Measurements from ENCODE around the gene TEAD1. TPM values are rescaled to one million over a fixed set of nuclear protein-coding genes. Genes with fewer than 3 reads are reported as not detected.

TEAD1 gene
- total RNA-seq, 4 donors from 2014 or later: 46.4 to 214 (median 61.2) TPM

DNA sequence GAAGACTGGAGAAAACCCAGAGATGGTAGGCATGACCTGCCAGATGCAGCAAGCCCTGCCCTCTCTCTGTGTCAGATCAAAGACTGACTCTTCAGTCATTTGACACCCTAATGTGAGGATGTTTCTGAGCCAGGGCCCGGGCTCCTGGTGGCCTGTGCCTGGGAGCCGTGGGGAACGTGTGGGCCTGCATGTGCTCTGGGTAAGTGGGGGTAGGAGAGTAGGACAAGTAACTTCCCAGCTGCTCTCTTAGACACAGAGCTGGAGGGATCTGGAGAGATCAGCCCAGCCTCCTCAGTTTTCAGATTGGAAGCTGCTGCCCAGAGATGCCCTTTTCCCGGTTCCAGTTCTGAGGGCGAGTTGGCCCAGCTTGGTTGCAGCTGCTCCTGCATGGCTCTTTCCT lies 110.8 kb downstream of the TEAD1 start:
- 72% methylated on average over 5 of the region's 5 CpGs; no CpG with 5 or more reads in 1 of the 2 donors for WGBS, 2 donors (ENCODE audit: low coverage in 1 of 2)
- intact Hi-C loops (cut with DNase I; ENCODE audit: low total_unique reads): no loop called here
- in situ Hi-C loops (cut with MboI; ENCODE audit: low pct_ligation_motif_present in 1 of 4, low pct_unique_long_range_greater_than_20kb in 1 of 4, low sequenced_read_pairs in 3 of 4): no loop called here

GRCh38 chr11:12785901-12786300 lies 111.7 kb downstream of the TEAD1 start:
- H3K4me3 ChIP-seq: no peak overlapping the region
- in situ Hi-C loops (cut with MboI; ENCODE audit: low pct_ligation_motif_present in 1 of 4, low pct_unique_long_range_greater_than_20kb in 1 of 4, low sequenced_read_pairs in 3 of 4): no loop called here
- H3K4me1 ChIP-seq: no peaks in the 10 kb centered on the region
- H3K9me3 ChIP-seq: no peaks in the 10 kb centered on the region
- intact Hi-C loops (cut with DNase I; ENCODE audit: low total_unique reads): no loop called here
- no peak overlapping the region for H3K27ac ChIP-seq
- no peaks in the 10 kb centered on the region for H3K36me3 ChIP-seq
- DNase-seq: no peak
- 73 to 92% methylated on average over 4 to 5 of the region's 5 CpGs for WGBS, 2 donors (ENCODE audit: low coverage in 1 of 2)
- TF ChIP-seq, protein P1, sequence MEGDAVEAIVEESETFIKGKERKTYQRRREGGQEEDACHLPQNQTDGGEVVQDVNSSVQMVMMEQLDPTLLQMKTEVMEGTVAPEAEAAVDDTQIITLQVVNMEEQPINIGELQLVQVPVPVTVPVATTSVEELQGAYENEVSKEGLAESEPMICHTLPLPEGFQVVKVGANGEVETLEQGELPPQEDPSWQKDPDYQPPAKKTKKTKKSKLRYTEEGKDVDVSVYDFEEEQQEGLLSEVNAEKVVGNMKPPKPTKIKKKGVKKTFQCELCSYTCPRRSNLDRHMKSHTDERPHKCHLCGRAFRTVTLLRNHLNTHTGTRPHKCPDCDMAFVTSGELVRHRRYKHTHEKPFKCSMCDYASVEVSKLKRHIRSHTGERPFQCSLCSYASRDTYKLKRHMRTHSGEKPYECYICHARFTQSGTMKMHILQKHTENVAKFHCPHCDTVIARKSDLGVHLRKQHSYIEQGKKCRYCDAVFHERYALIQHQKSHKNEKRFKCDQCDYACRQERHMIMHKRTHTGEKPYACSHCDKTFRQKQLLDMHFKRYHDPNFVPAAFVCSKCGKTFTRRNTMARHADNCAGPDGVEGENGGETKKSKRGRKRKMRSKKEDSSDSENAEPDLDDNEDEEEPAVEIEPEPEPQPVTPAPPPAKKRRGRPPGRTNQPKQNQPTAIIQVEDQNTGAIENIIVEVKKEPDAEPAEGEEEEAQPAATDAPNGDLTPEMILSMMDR (IDR thresholded peaks at IDR 0.05): no peak
- no peak for TF ChIP-seq EP300 (IDR thresholded peaks at IDR 0.05; ENCODE audit: low read depth)
- no peak for TF ChIP-seq POLR2AphosphoS5 (IDR thresholded peaks at IDR 0.05)
- TF ChIP-seq POLR2A (IDR thresholded peaks at IDR 0.05): no peak
- no peaks in the 10 kb centered on the region for H3K27me3 ChIP-seq

More for the DNA sequence above, 110.8 kb downstream of the TEAD1 start:
- no peaks in the 10 kb centered on the region for H3K27me3 ChIP-seq
- H3K9me3 ChIP-seq: no peaks in the 10 kb centered on the region
- no peak overlapping the region for H3K4me3 ChIP-seq
- no peak for DNase-seq
- TF ChIP-seq EP300 (IDR thresholded peaks at IDR 0.05; ENCODE audit: low read depth): no peak
- TF ChIP-seq, protein P1 (IDR thresholded peaks at IDR 0.05): no peak
- no peaks in the 10 kb centered on the region for H3K36me3 ChIP-seq
- H3K4me1 ChIP-seq: no peaks in the 10 kb centered on the region
- H3K27ac ChIP-seq: no peak overlapping the region

GRCh38 chr11:12786450-12786849 lies 112.2 kb downstream of the TEAD1 start:
- H3K27ac ChIP-seq: no peak overlapping the region
- no peak overlapping the region for H3K4me3 ChIP-seq
- no peaks in the 10 kb centered on the region for H3K27me3 ChIP-seq
- DNase-seq: no peak
- no peaks in the 10 kb centered on the region for H3K9me3 ChIP-seq
- no peaks in the 10 kb centered on the region for H3K36me3 ChIP-seq
- intact Hi-C loops (cut with DNase I; ENCODE audit: low total_unique reads) (no loop called here), in situ Hi-C loops (cut with MboI; ENCODE audit: low pct_ligation_motif_present in 1 of 4, low pct_unique_long_range_greater_than_20kb in 1 of 4, low sequenced_read_pairs in 3 of 4) (no loop called here)
- H3K4me1 ChIP-seq: no peaks in the 10 kb centered on the region
- 77 to 90% methylated on average over 2 to 4 of the region's 4 CpGs for WGBS, 2 donors (ENCODE audit: low coverage in 1 of 2)
- TF ChIP-seq, protein P1 (IDR thresholded peaks at IDR 0.05): no peak
- TF ChIP-seq EP300 (IDR thresholded peaks at IDR 0.05; ENCODE audit: low read depth) (no peak), POLR2AphosphoS5 (IDR thresholded peaks at IDR 0.05) (no peak), POLR2A (IDR thresholded peaks at IDR 0.05) (no peak)

GRCh38 chr11:12786891-12787290 lies 112.7 kb downstream of the TEAD1 start:
- Histone ChIP-seq H3K36me3 (no peaks in the 10 kb centered on the region), H3K4me3 (no peak overlapping the region), H3K27me3 (no peaks in the 10 kb centered on the region), H3K27ac (no peak overlapping the region), H3K4me1 (no peaks in the 10 kb centered on the region), H3K9me3 (no peaks in the 10 kb centered on the region)
- in situ Hi-C loops (cut with MboI; ENCODE audit: low pct_ligation_motif_present in 1 of 4, low pct_unique_long_range_greater_than_20kb in 1 of 4, low sequenced_read_pairs in 3 of 4): no loop called here
- no peak for TF ChIP-seq EP300 (IDR thresholded peaks at IDR 0.05; ENCODE audit: low read depth)
- no peak for TF ChIP-seq POLR2AphosphoS5 (IDR thresholded peaks at IDR 0.05)
- TF ChIP-seq POLR2A (IDR thresholded peaks at IDR 0.05): no peak
- TF ChIP-seq, protein P1 (IDR thresholded peaks at IDR 0.05): no peak
- intact Hi-C loops (cut with DNase I; ENCODE audit: low total_unique reads): no loop called here
- WGBS, 2 donors (ENCODE audit: low coverage in 1 of 2): 80 to 86% methylated on average over 1 to 5 of the region's 5 CpGs
- DNase-seq: no peak
